ENCODE data around the gene LSM14A.

LSM14A gene

DNA sequence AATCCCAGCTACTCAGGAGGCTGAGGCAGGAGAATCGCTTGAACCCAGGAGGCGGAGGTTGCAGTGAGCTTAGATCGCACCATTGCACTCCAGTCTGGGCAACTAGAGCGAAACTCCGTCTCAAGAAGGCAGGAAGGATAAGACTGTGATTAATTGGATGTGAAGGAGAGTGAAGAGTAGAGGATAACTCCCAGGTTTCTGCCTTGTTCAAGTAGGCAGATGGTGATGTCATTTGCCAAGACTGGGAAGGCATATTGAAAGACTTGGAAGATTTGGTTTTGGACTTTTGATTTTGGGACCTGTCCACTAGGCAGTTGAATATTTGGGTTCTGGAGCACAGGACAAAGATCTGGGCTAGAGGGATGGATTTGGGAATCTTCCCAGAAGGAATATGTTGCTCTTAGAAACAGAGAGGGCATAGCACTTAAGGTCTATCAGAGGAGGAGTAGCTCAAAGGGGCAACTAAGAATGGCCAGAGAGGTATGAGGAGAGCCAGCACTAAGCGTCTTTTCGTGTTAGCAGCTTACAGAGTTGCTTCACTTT, 102.1 kb downstream of the LSM14A start:
- H3K79me2 ChIP-seq (ENCODE audit: insufficient read depth, low read length), result no peaks in the 10 kb centered on the region
- H3K27me3 ChIP-seq (ENCODE audit: insufficient read depth, low read length, poor library complexity, severe bottlenecking), result peaks cover 12% of the 10 kb centered on the region
- peaks cover 20% of the 10 kb centered on the region for H4K20me1 ChIP-seq (ENCODE audit: insufficient read depth, low read length, poor library complexity, severe bottlenecking)
- H3K36me3 ChIP-seq (ENCODE audit: insufficient read depth, low read length), result no peaks in the 10 kb centered on the region
- no peak overlapping the region for H3K9ac ChIP-seq (ENCODE audit: low read depth, low read length, poor library complexity, severe bottlenecking)
- H3F3A ChIP-seq (ENCODE audit: low read depth), result no peaks in the 10 kb centered on the region
- H3K4me3 ChIP-seq (ENCODE audit: low read length, poor library complexity, severe bottlenecking), result no peak overlapping the region
- H3K9me2 ChIP-seq (replicated peaks; ENCODE audit: low read depth, low read length), result no peaks in the 10 kb centered on the region
- H3K4me1 ChIP-seq (ENCODE audit: insufficient read depth, low read length, poor library complexity, severe bottlenecking), result peaks cover 3% of the 10 kb centered on the region
- no peaks in the 10 kb centered on the region for H3K9me3 ChIP-seq (ENCODE audit: insufficient read depth, low read depth, low read length)
- no peak overlapping the region for H3K4me2 ChIP-seq (ENCODE audit: low read depth, low read length, poor library complexity, severe bottlenecking)
- TF ChIP-seq EZH2phosphoT487 (IDR thresholded peaks at IDR 0.05; ENCODE audit: borderline replicate concordance), result no peak
- H2AFZ ChIP-seq (ENCODE audit: low read length), result no peak overlapping the region

GRCh38 chr19:34274827-34275625, 102.7 kb downstream of the LSM14A start:
- Histone ChIP-seq H2AFZ (ENCODE audit: low read length) (no peak overlapping the region), H3K9ac (ENCODE audit: low read depth, low read length, poor library complexity, severe bottlenecking) (no peak overlapping the region), H3K36me3 (ENCODE audit: insufficient read depth, low read length) (no peaks in the 10 kb centered on the region), H3K9me2 (replicated peaks; ENCODE audit: low read depth, low read length) (no peaks in the 10 kb centered on the region), H3K4me2 (ENCODE audit: low read depth, low read length, poor library complexity, severe bottlenecking) (no peak overlapping the region), H3K4me1 (ENCODE audit: insufficient read depth, low read length, poor library complexity, severe bottlenecking) (peaks cover 3% of the 10 kb centered on the region), H3K27me3 (ENCODE audit: insufficient read depth, low read length, poor library complexity, severe bottlenecking) (peaks cover 12% of the 10 kb centered on the region), H3F3A (ENCODE audit: low read depth) (no peaks in the 10 kb centered on the region), H3K9me3 (ENCODE audit: insufficient read depth, low read depth, low read length) (no peaks in the 10 kb centered on the region), H4K20me1 (ENCODE audit: insufficient read depth, low read length, poor library complexity, severe bottlenecking) (peaks cover 16% of the 10 kb centered on the region), H3K79me2 (ENCODE audit: insufficient read depth, low read length) (no peaks in the 10 kb centered on the region), H3K4me3 (ENCODE audit: low read length, poor library complexity, severe bottlenecking) (no peak overlapping the region)
- TF ChIP-seq EZH2phosphoT487 (IDR thresholded peaks at IDR 0.05; ENCODE audit: borderline replicate concordance), result no peak

GRCh38 chr19:34275705-34276104, 103.4 kb downstream of the LSM14A start:
- Histone ChIP-seq H3F3A (ENCODE audit: low read depth) (no peaks in the 10 kb centered on the region), H2AFZ (ENCODE audit: low read length) (no peak overlapping the region), H4K20me1 (ENCODE audit: insufficient read depth, low read length, poor library complexity, severe bottlenecking) (peaks cover 9% of the 10 kb centered on the region), H3K36me3 (ENCODE audit: insufficient read depth, low read length) (no peaks in the 10 kb centered on the region), H3K9ac (ENCODE audit: low read depth, low read length, poor library complexity, severe bottlenecking) (no peak overlapping the region), H3K4me2 (ENCODE audit: low read depth, low read length, poor library complexity, severe bottlenecking) (no peak overlapping the region), H3K4me3 (ENCODE audit: low read length, poor library complexity, severe bottlenecking) (no peak overlapping the region), H3K9me3 (ENCODE audit: insufficient read depth, low read depth, low read length) (no peaks in the 10 kb centered on the region), H3K4me1 (ENCODE audit: insufficient read depth, low read length, poor library complexity, severe bottlenecking) (no peaks in the 10 kb centered on the region), H3K79me2 (ENCODE audit: insufficient read depth, low read length) (no peaks in the 10 kb centered on the region), H3K27me3 (ENCODE audit: insufficient read depth, low read length, poor library complexity, severe bottlenecking) (peaks cover 12% of the 10 kb centered on the region), H3K9me2 (replicated peaks; ENCODE audit: low read depth, low read length) (no peaks in the 10 kb centered on the region)
- TF ChIP-seq, protein P1, sequence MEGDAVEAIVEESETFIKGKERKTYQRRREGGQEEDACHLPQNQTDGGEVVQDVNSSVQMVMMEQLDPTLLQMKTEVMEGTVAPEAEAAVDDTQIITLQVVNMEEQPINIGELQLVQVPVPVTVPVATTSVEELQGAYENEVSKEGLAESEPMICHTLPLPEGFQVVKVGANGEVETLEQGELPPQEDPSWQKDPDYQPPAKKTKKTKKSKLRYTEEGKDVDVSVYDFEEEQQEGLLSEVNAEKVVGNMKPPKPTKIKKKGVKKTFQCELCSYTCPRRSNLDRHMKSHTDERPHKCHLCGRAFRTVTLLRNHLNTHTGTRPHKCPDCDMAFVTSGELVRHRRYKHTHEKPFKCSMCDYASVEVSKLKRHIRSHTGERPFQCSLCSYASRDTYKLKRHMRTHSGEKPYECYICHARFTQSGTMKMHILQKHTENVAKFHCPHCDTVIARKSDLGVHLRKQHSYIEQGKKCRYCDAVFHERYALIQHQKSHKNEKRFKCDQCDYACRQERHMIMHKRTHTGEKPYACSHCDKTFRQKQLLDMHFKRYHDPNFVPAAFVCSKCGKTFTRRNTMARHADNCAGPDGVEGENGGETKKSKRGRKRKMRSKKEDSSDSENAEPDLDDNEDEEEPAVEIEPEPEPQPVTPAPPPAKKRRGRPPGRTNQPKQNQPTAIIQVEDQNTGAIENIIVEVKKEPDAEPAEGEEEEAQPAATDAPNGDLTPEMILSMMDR (conservative IDR thresholded peaks at IDR 0.05; ENCODE audit: low read length), result no peak
- TF ChIP-seq EZH2phosphoT487 (IDR thresholded peaks at IDR 0.05; ENCODE audit: borderline replicate concordance), result no peak

DNA sequence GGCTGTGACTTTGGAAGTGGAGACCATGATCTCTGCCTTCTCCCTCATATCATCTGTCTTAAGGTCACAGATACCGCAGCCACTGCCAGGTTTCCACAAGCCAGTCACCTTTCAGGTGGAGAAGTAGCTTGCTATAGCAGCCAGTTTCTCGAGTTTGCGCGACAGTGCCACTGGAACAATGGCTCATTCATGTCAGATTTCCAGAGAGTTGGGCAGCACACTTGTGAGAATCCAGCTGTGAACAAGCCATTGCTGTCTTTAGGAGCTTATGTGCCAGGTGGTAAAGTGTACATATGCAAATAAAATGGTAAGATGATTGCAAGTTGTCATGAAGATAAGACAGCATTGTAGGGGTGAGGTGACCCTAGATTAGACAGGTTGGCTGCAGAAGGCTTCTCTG, 104.3 kb downstream of the LSM14A start:
- Histone ChIP-seq H3K27me3 (ENCODE audit: insufficient read depth, low read length, poor library complexity, severe bottlenecking) (peaks cover 12% of the 10 kb centered on the region), H4K20me1 (ENCODE audit: insufficient read depth, low read length, poor library complexity, severe bottlenecking) (peaks cover 7% of the 10 kb centered on the region), H3K79me2 (ENCODE audit: insufficient read depth, low read length) (no peaks in the 10 kb centered on the region), H3K9ac (ENCODE audit: low read depth, low read length, poor library complexity, severe bottlenecking) (no peak overlapping the region), H3K4me2 (ENCODE audit: low read depth, low read length, poor library complexity, severe bottlenecking) (no peak overlapping the region), H3K9me3 (ENCODE audit: insufficient read depth, low read depth, low read length) (no peaks in the 10 kb centered on the region), H3K9me2 (replicated peaks; ENCODE audit: low read depth, low read length) (no peaks in the 10 kb centered on the region), H3K4me3 (ENCODE audit: low read length, poor library complexity, severe bottlenecking) (no peak overlapping the region), H3K36me3 (ENCODE audit: insufficient read depth, low read length) (no peaks in the 10 kb centered on the region), H3F3A (ENCODE audit: low read depth) (no peaks in the 10 kb centered on the region), H3K4me1 (ENCODE audit: insufficient read depth, low read length, poor library complexity, severe bottlenecking) (no peaks in the 10 kb centered on the region), H2AFZ (ENCODE audit: low read length) (no peak overlapping the region)
- no peak for TF ChIP-seq EZH2phosphoT487 (IDR thresholded peaks at IDR 0.05; ENCODE audit: borderline replicate concordance)
- TF ChIP-seq, protein P1 (conservative IDR thresholded peaks at IDR 0.05; ENCODE audit: low read length), result no peak
